OCI-LY7 (cell line): Measurements from ENCODE around the gene KHDRBS1.

Source experiments
- CTCF ChIP-seq: fragments of 200-600 bp; sonication (generic); conservative IDR thresholded peaks from 2 replicates; pipeline ENCODE4 v1.5.1; 2014; ENCODE audit warnings: mild to moderate bottlenecking, antibody characterized with exemption, low read length, moderate library complexity, mixed read lengths
- EZH2phosphoT487 ChIP-seq: fragments of 200-600 bp; sonication (generic); IDR thresholded peaks from 2 replicates; pipeline ENCODE4 v1.6.1; 2018; ENCODE audit warnings: low read depth, borderline replicate concordance, mild to moderate bottlenecking, mixed run types, antibody characterized with exemption, low read length, moderate library complexity, mixed read lengths

DNA sequence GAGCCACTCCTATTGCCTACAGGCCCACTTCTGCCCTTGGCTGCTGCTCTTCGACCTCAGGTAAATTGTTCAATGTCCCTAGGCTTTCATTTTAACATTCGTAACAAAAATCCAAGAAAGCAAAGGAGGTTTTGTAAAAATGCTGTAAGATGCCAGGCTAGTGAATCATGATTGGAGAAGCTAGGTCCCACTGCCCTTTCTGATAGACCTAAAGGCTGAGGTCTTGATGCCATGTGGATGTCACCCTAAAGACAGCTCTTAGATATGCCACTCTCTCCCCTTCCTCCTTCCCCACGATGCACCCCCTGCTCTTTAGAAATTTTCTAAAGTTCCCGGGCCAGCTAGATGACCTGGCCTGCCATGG lies 49.2 kb downstream of the KHDRBS1 start:
- no peak for TF ChIP-seq CTCF
- no peak for TF ChIP-seq EZH2phosphoT487
